Measurements from ENCODE around the gene SRSF12.

Gene SRSF12

GRCh38 chr6:89117211-89118108 lies at the start of gene SRSF12:
SRSF12 (minus strand) TSS chr6:89118071; CDS start chr6:89117887, 184 bp downstream.
- peak; percentile 31 to 39 for DNase-seq

- no peak for DNase-seq
Observed at GRCh38 chr6:89162047-89162371, 44.1 kb upstream of the SRSF12 start.

DNA sequence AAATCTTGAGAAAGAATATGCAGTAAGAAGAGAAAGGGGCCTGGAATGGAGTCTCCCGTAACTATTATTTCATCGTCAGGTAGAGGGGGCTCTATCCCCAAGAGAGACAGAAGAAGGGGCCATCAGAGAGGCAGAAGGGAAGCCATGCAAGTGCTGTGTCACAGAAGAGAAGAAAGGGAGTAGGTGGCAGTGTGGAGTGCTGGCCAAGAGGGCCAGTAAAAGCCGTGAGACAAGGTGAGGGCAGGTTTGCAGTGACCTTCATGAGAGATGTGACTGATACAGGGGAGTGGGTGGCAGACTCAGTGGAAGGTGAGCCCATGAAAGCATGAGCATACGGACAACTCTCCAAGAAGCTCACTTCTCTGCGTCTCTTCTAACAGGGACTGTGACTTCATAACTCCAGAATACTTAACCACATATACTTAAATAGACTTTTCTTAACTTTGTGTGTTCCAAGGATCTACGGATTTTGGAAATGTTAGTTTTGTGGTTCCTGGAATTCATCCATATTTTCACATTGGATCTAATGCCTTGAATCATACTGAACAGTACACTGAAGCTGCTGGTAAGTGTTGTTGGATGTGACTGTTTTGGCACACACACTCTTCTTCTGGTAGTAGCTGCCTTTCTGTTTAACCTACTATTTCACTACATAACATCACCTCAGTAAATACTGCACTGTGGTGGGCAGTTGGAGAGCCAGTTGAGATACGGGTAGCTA lies 43.6 kb upstream of the SRSF12 start:
- no peak for DNase-seq

DNA sequence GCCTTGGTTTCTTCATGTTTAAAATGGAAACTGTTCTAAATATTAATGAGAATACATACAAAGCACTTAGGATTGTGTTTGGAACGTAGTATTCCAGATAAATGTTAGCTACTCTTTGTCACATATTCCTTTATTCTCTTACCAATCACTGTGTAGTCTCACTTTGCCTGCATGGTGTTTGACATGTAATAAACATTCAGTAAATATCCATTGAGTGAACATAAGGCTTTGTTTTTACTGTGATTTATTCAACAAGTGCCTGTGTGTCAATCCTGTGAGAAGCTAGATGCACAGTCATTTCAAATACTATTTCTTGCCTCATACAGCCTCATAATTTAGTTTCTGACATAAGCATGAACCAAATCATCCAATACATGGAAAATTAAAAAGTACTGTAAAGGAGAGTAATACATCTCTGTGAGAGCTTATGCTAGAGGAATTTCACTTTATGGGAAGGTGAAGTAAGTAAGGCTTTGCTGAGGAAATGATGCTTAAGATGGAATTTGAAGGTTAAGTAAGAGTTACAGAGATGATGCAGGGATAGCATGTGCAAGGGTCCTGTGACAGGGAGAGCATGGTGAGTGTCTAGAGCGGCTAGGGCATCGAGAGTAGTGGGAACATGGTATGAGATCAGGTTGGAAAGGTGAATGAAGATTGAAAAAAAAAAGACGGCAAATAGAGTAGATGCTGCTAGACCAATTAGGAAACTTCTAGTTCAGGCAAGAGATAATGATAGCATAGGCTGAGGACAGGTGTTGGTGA lies 42.6 kb upstream of the SRSF12 start:
- no peak for DNase-seq

- no peak for DNase-seq
Observed at GRCh38 chr6:89154131-89154530, 36.3 kb upstream of the SRSF12 start.

DNA sequence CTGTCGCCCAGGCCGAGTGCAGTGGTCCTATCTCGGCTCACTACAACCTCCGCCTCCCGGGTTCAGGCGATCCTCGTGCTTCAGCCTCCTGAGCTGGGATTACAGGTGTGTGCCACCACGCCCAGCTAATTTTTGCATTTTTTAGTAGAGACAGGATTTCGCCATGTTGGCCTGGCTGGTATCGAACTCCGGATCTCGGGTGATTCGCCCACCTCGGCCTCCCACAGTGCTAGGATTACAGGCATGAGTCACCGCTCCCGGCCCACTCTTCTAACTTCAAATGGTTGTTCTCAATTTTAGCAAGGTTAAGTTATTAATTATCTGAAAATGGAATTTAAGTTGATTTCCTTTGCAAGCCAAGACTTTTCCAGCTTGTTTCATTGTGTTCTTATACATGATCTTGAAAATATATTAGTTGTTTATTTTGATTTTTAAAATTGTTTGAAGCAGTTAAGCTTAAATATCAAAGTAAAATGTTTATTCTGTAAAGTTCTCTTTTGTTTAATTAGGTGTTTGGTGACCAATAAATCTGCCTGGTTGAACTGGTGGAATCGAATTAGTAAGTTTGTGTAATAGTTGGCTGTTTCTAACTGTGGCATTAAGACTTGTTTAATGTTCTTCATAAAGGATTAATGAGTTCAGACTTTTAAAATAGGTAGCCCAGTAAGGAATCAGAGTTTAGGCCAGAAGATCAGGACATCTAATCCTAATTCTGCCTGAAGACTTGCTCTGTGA lies 30.3 kb upstream of the SRSF12 start:
- DNase-seq = no peak

DNA sequence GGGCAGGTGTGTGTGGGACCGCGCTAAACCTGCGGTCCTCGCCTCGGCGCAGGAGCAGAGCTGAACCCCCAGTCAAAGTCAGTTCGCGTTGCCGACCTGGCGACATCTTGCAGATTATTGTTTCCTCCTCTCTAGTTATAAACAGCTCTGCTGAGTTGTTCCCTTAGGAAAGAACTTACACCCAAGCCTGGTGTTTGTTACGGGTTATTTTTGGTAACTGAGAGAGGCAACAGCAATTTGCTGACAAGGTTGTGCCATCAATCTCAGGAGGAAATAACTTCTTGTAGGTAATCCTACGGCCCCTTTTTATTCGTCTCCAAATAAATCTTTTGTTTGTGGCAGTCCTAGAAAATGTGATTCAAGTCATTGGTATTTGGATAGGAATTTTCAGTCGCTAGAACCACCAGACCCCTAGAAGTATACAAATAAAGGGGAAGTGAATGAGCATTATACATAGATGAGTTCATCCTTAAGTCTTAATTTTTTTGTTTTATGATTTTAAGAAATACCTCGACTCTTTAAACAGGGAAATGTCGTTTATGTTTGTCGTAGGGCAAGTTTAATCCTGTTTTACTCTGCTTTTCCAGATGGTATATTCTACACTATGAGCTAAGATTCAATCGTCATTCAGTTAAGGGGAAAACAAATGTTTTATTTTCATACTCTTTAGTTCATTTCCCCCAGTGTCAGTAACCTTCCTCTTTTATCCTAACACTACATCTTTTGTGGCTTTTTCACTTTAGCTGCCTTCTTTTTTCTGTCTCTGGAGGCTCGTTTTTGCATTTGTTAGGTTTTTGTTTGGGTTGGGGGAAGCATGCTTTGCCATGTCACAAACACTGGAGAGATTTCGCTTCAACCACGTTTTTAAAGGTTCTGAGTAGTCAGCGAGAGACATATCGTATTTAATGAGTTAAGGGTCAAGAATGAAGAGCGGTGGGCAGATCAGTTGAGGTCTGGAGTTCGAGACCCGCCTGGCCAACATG lies 29.1 kb upstream of the SRSF12 start:
- peak; percentile 10 to 35 for DNase-seq

DNA sequence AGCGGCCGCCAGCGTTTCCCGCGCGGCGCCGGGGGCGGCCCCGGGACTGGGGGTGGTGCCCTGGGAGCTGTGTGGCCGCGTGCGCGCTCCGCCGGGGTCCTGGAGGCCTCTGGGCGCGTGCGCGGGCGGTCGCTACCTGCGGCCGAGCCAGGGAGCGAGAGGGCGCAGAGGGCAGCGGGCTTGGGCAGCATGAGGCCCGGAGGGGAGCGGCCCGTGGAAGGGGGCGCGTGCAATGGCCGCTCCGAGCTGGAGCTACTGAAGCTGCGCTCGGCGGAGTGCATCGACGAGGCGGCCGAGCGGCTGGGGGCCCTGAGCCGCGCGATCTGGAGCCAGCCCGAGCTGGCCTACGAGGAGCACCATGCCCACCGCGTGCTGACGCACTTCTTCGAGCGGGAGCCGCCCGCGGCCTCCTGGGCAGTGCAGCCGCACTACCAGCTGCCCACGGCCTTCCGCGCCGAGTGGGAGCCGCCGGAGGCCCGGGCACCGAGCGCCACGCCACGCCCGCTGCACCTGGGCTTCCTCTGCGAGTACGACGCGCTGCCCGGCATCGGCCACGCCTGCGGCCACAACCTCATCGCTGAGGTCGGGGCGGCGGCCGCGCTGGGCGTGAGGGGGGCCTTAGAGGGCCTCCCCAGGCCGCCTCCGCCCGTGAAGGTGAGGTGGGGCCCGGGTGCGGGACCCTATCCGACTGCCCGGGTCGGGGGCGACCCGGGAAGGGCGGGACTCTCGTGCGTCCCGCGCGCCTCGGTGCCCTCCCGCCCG lies 28.3 kb upstream of the SRSF12 start, which contains the start of gene PM20D2:
Gene PM20D2, plus strand, starts transcription at position 100 of the 762 bp plus-strand sequence. Its CDS starts 90 bp downstream, at position 190.
- DNase-seq = peak; percentile 59 to 62

GRCh38 chr6:89145091-89145955 lies 27.5 kb upstream of the SRSF12 start:
- DNase-seq = peak; percentile 18 to 50

DNA sequence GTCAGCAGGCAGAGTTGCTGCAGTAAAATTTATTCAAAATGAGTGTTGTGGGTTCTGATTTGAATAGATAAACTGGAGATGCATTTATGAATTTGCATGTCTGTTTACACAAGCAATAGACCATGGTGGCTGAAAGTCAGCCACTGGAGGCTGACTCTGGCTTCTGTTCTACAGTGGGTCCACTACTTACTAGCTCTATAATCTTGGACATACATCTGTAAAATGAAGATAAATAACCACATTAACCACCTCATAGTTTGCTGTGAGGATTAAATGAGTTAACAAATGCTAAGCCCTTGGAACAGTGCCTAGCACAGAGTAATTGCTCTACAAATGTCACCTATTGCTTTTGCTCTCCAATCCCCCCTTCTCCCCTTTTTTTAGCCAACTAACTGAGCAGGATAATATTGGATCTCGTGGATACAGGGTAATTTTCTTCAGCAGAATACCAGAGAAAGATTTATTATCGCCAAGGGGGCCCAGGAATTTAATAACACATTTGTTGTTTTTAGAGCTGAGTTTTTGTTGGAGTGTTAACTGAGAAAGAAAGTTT lies 26.6 kb upstream of the SRSF12 start:
- no peak for DNase-seq

- no peak for DNase-seq
Observed at GRCh38 chr6:89140347-89141156, 22.7 kb upstream of the SRSF12 start.

GRCh38 chr6:89139509-89140346 lies 21.9 kb upstream of the SRSF12 start:
- no peak for DNase-seq

DNA sequence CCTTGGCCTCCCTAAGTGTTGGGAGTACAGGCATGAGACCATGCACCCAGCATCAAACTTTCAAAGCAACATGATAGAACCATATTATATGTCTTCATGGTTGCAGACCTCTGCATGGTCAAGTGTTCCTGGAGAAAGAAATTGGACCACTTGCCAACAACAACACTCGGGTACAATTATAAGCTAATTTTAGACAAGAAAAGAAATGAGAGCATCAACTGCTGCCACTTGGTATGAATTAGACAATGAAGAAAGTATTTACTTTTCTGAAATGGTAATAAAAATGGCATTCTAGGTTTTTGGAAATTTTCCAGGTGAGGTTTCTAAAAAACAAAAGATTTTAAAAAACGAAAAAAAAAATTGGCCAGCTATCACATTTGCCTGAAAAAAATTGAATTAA lies 20.3 kb upstream of the SRSF12 start:
- no peak for DNase-seq

DNA sequence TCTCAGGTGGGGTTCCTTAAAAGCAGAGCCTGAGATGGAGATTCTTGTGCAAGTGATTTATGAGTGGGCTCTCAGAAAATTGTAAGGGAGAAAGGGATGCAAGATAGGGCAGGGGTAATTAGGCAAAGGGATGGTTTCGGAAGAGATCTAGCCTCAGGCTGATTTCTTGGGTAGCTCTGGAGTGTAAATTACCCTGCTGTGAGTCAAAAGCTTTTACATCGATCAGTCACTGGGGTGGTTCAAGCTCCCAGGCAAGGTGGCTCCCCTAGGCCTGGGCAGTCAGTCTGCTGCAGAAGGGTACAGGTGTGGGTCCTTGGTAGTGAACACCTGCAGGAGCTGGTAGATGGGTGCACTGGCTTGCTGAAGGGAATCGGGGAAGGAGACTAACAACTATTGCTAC lies 16.9 kb upstream of the SRSF12 start:
- no peak for DNase-seq

GRCh38 chr6:89133981-89134380 lies 16.1 kb upstream of the SRSF12 start:
- no peak for DNase-seq

- DNase-seq = no peak
Observed at GRCh38 chr6:89132057-89132456, 14.2 kb upstream of the SRSF12 start.

- DNase-seq = no peak
Observed at GRCh38 chr6:89131599-89131998, 13.7 kb upstream of the SRSF12 start.

All from CD4-positive, alpha-beta T cell treated with Interleukin-1 beta for 1 hour (primary cell).